ENCODE data around the gene XXYLT1. TPM values are rescaled to one million over a fixed set of nuclear protein-coding genes. Genes with fewer than 3 reads are reported as not detected.

The XXYLT1 gene
- total RNA-seq, 2 experiments from 2014 or later, result 17.2 to 19.6 TPM

DNA sequence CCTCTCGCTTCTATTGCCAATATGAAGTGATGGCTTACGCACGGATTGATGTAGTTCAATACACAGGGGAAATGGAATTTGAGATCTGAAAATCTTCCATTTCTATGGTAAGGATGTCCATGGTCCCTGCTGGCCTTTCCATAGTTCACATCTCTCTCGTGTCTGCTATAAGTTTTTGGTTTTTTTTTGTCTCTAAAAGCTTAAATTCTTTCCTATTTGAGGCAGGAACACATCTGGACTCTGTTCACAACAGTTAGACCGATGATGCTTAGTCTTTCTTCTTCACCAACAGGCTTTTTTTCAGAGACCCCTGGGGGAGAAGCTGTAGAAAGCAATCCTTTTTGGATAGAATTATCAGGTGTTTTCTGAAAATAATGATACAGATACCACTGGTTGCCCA, 108.1 kb downstream of the XXYLT1 start:
- CTCF ChIA-PET (ENCODE audit: unreplicated experiment), result no interaction called here
- POLR2A ChIA-PET, result interaction anchor here (0.6 to 1.1 kb wide), 3 partner anchors 8 to 456 kb away, joined by 3 to 4 read pairs (median 3); no protein-coding TSS in a partner anchor
- Histone ChIP-seq H3K9me3 (ENCODE audit: low read length) (no peaks in the 10 kb centered on the region), H3K4me1 (ENCODE audit: insufficient read depth, low read length, poor library complexity, severe bottlenecking) (peaks cover 55% of the 10 kb centered on the region), H3K9me2 (ENCODE audit: insufficient read depth, low read length) (no peaks in the 10 kb centered on the region), H3K79me2 (ENCODE audit: insufficient read depth, low read depth, low read length) (no peaks in the 10 kb centered on the region), H3K36me3 (ENCODE audit: insufficient read depth, low read length) (no peaks in the 10 kb centered on the region), H4K20me1 (ENCODE audit: insufficient read depth, low read length) (no peaks in the 10 kb centered on the region), H2AFZ (ENCODE audit: low read length) (no peak overlapping the region), H3K4me2 (ENCODE audit: low read length) (peak overlapping the region; percentile 35), H3K4me3 (ENCODE audit: low read depth, low read length, poor library complexity, severe bottlenecking) (no peak overlapping the region), H3K27ac (ENCODE audit: low read depth, low read length, poor library complexity, severe bottlenecking) (peak overlapping the region; percentile 61)
- no peak for TF ChIP-seq EZH2phosphoT487 (IDR thresholded peaks at IDR 0.05; ENCODE audit: borderline replicate concordance, low read depth, low read length)
- TF ChIP-seq, protein P1, sequence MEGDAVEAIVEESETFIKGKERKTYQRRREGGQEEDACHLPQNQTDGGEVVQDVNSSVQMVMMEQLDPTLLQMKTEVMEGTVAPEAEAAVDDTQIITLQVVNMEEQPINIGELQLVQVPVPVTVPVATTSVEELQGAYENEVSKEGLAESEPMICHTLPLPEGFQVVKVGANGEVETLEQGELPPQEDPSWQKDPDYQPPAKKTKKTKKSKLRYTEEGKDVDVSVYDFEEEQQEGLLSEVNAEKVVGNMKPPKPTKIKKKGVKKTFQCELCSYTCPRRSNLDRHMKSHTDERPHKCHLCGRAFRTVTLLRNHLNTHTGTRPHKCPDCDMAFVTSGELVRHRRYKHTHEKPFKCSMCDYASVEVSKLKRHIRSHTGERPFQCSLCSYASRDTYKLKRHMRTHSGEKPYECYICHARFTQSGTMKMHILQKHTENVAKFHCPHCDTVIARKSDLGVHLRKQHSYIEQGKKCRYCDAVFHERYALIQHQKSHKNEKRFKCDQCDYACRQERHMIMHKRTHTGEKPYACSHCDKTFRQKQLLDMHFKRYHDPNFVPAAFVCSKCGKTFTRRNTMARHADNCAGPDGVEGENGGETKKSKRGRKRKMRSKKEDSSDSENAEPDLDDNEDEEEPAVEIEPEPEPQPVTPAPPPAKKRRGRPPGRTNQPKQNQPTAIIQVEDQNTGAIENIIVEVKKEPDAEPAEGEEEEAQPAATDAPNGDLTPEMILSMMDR (conservative IDR thresholded peaks at IDR 0.05; ENCODE audit: low read length), result no peak
- no peak for DNase-seq (ENCODE audit: low spot score)
- no TSS peak for BruUV-seq (replicated peaks)
- intact Hi-C loops (cut with micrococcal nuclease; ENCODE audit: unreplicated experiment), result no loop called here

DNA sequence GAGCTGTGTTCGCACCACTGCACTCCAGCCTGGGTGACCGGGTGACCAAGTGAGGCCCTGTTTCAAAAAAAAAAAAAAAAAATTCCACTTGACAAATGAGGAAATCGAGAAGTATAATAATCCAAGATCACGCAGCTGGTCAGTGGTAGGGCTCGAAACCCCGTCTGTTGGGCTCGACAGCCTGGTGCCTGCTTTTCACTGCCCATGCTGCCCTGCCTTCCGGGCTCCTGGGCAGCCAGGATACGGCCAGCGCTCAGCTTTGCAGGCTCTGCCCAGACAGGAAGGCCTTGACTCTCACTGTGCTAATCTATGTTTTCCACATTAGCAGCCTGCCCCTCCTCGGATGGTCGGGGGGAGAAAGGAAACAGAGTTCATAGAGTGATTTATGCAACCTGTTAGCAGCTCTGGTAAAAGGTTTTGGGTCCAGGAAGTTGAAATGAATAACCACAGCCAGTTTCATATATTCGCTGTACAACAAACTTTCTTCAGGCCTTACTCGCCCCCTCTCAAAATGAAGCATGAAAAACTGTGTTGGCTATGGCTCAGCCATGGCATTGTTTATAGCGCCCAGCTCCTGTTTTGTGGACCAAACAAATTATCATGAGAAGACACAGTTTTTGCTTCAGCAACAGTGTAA, 108.8 kb downstream of the XXYLT1 start:
- H2AFZ ChIP-seq (ENCODE audit: low read length), result peak overlapping the region; percentile 60; the same call in 1 of the 2 replicates
- no peaks in the 10 kb centered on the region for H3K9me3 ChIP-seq (ENCODE audit: low read length)
- H4K20me1 ChIP-seq (ENCODE audit: insufficient read depth, low read length), result no peaks in the 10 kb centered on the region
- H3K4me1 ChIP-seq (ENCODE audit: insufficient read depth, low read length, poor library complexity, severe bottlenecking), result peaks cover 62% of the 10 kb centered on the region
- no TSS peak for BruUV-seq (replicated peaks)
- CTCF ChIA-PET (ENCODE audit: unreplicated experiment), result no interaction called here
- TF ChIP-seq, protein P1 (conservative IDR thresholded peaks at IDR 0.05; ENCODE audit: low read length), result no peak
- TF ChIP-seq EZH2phosphoT487 (IDR thresholded peaks at IDR 0.05; ENCODE audit: borderline replicate concordance, low read depth, low read length), result no peak
- H3K79me2 ChIP-seq (ENCODE audit: insufficient read depth, low read depth, low read length), result no peaks in the 10 kb centered on the region
- no peaks in the 10 kb centered on the region for H3K9me2 ChIP-seq (ENCODE audit: insufficient read depth, low read length)
- no peak overlapping the region for H3K4me3 ChIP-seq (ENCODE audit: low read depth, low read length, poor library complexity, severe bottlenecking)
- DNase-seq (ENCODE audit: low spot score), result peak; percentile 64
- H3K36me3 ChIP-seq (ENCODE audit: insufficient read depth, low read length), result no peaks in the 10 kb centered on the region
- peak overlapping the region; percentile 35 for H3K4me2 ChIP-seq (ENCODE audit: low read length)
- peak overlapping the region; percentile 61 for H3K27ac ChIP-seq (ENCODE audit: low read depth, low read length, poor library complexity, severe bottlenecking)
- POLR2A ChIA-PET, result interaction anchor here (0.5 to 1.1 kb wide), 4 partner anchors 9 to 97 kb away, joined by 3 to 4 read pairs (median 3); no protein-coding TSS in a partner anchor
- intact Hi-C loops (cut with micrococcal nuclease; ENCODE audit: unreplicated experiment), result no loop called here

DNA sequence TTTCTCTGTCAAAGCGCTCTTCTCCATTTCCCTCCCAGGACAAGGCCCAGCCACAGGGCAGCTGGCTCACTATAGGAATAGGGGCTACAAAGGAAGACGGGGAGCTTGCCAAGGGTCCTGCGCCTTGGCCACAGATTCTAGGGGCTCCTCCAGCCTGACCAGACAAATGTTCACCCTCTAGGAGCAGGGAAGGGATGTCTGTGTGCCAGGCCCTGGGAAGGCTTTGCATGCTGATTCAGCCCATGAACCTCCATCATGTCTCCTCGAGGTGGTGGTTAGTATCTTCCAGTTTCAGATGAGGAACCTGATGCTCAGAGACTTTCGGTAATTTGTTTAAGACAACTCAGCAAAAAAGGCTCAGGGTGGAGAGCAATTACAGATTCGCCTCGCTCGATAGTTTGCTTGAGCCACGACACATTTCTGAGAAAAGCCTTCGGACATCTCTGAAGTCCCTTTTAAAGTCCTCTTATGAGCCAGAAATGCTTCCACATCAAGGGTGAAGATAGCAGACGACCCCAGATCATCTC, 110.0 kb downstream of the XXYLT1 start:
- CTCF ChIA-PET (ENCODE audit: unreplicated experiment), result no interaction called here
- H3K4me1 ChIP-seq (ENCODE audit: insufficient read depth, low read length, poor library complexity, severe bottlenecking), result peaks cover 74% of the 10 kb centered on the region
- intact Hi-C loops (cut with micrococcal nuclease; ENCODE audit: unreplicated experiment), result no loop called here
- H3K4me3 ChIP-seq (ENCODE audit: low read depth, low read length, poor library complexity, severe bottlenecking), result no peak overlapping the region
- no peak overlapping the region for H3K27ac ChIP-seq (ENCODE audit: low read depth, low read length, poor library complexity, severe bottlenecking)
- H2AFZ ChIP-seq (ENCODE audit: low read length), result no peak overlapping the region
- no peaks in the 10 kb centered on the region for H4K20me1 ChIP-seq (ENCODE audit: insufficient read depth, low read length)
- peaks cover 4% of the 10 kb centered on the region; the same call in 1 of the 2 replicates for H3K36me3 ChIP-seq (ENCODE audit: insufficient read depth, low read length)
- no peaks in the 10 kb centered on the region for H3K79me2 ChIP-seq (ENCODE audit: insufficient read depth, low read depth, low read length)
- no TSS peak for BruUV-seq (replicated peaks)
- TF ChIP-seq, protein P1 (conservative IDR thresholded peaks at IDR 0.05; ENCODE audit: low read length), result no peak
- H3K9me3 ChIP-seq (ENCODE audit: low read length), result no peaks in the 10 kb centered on the region
- no peak overlapping the region for H3K4me2 ChIP-seq (ENCODE audit: low read length)
- POLR2A ChIA-PET, result no interaction called here
- peak; percentile 23 for DNase-seq (ENCODE audit: low spot score)
- H3K9me2 ChIP-seq (ENCODE audit: insufficient read depth, low read length), result no peaks in the 10 kb centered on the region

Measured in OCI-LY7 (cell line).